Measurements from ENCODE around the gene NLGN1.

The NLGN1 gene

DNA sequence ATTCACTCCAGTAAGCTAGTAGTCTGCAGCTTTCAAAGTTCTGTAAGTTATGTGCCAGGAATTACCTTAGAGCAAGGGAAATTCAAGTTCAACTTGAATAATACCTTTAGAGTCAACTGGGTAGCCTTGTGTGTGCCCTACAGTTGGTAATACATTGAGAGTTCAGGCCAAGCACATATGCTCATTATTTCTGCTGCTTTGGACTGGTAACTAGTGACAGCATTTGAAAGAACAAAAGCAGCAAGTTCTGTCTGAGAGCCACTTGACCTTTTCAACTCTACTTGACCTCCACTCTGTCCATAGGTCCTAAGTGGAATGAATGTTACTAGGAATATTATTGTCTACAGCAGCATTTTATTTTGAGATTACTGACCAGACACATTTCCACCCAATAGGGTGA lies 723.5 kb downstream of the NLGN1 start:
- TF ChIP-seq, protein P1, sequence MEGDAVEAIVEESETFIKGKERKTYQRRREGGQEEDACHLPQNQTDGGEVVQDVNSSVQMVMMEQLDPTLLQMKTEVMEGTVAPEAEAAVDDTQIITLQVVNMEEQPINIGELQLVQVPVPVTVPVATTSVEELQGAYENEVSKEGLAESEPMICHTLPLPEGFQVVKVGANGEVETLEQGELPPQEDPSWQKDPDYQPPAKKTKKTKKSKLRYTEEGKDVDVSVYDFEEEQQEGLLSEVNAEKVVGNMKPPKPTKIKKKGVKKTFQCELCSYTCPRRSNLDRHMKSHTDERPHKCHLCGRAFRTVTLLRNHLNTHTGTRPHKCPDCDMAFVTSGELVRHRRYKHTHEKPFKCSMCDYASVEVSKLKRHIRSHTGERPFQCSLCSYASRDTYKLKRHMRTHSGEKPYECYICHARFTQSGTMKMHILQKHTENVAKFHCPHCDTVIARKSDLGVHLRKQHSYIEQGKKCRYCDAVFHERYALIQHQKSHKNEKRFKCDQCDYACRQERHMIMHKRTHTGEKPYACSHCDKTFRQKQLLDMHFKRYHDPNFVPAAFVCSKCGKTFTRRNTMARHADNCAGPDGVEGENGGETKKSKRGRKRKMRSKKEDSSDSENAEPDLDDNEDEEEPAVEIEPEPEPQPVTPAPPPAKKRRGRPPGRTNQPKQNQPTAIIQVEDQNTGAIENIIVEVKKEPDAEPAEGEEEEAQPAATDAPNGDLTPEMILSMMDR (conservative IDR thresholded peaks at IDR 0.05; ENCODE audit: control insufficient read depth, insufficient read depth, low read depth, low read length): no peak
- H3K4me3 ChIP-seq (ENCODE audit: control insufficient read depth, low read depth, low read length): no peak overlapping the region
- DNase-seq (ENCODE audit: low read depth): no peak

DNA sequence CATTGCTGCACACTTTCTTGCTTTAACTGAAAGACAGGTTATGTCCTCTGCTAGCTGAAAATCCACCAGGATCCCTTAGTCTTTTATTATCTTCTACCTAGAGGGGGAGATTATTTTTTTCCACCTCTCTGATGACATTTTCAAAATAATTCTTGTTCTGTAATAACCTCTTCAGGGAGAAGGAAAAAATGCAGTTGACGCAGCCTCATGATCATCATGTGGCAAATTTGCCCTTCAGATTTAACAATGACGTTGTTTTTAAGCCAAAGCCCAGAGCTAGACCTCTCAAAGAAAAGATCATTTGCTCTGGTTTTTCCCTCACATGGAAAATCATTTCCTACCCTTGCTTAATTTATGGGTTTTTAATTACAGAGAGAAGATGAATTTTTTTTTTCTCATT lies 724.9 kb downstream of the NLGN1 start:
- DNase-seq (ENCODE audit: low read depth): no peak
- no peak overlapping the region for H3K4me3 ChIP-seq (ENCODE audit: control insufficient read depth, low read depth, low read length)
- TF ChIP-seq, protein P1 (conservative IDR thresholded peaks at IDR 0.05; ENCODE audit: control insufficient read depth, insufficient read depth, low read depth, low read length): no peak

DNA sequence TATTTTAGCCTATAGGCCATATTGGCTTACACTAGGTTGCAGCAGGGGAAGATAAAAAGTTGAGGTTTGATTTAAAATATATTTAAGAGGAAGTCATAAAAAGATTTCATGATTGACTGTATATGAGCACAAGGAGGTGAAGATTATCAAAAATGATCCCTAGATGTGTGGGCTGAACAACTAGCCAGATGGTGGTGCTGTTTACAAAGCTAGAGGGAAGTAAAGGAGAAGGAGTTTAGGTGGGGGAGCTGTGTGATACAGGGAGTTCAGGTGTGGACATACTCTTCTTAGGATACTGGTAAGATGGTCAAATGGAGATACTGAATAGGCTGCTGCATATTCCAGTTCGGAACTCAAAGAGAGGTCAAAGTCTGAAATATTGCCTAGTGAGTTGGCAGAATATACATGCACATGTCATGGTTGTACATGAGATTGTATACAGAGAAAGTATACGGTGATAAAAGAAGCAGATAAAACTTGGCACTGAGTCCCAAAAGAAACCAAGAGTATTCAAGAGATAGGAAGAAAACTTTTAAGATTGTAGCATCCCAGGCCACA lies 727.8 kb downstream of the NLGN1 start:
- TF ChIP-seq, protein P1 (conservative IDR thresholded peaks at IDR 0.05; ENCODE audit: control insufficient read depth, insufficient read depth, low read depth, low read length): peak; percentile 78
- DNase-seq (ENCODE audit: low read depth): peak; percentile 53
- H3K4me3 ChIP-seq (ENCODE audit: control insufficient read depth, low read depth, low read length): no peak overlapping the region

DNA sequence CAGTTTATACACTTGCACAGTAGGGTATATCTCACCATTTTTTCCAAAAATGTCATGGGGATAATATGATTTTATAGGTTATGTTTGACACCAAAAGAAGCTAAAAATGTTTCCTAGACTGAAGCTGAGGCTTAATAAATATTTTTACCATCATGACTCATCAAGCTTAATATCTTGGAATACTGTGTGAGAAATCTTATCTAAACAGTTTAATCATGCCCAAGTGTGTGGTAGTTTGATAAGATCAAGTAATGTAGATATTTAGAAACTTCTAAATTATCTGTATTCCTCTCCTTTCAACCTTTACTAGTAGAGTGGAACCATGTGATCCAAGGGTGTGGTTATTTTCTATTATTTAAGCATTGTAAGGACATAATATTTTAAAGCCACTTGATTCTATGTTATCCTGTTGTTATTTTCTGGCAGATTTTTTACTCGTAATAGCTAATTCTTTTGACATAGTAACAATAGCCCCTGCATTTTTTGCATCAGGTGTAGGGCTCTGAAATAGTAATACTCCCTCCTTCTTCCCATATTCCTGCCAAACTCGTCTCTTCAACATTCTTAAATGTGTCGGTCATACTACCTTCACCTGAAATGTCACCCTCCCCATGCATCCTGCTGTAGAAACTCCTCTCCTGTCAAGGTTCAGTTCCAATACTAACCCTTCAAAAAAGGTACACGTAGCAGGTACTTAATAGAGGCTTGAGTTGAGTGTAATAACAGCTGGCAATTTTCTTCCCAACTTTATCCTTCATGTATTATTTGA lies 729.6 kb downstream of the NLGN1 start:
- no peak for DNase-seq (ENCODE audit: low read depth)
- TF ChIP-seq, protein P1 (conservative IDR thresholded peaks at IDR 0.05; ENCODE audit: control insufficient read depth, insufficient read depth, low read depth, low read length): no peak

DNA sequence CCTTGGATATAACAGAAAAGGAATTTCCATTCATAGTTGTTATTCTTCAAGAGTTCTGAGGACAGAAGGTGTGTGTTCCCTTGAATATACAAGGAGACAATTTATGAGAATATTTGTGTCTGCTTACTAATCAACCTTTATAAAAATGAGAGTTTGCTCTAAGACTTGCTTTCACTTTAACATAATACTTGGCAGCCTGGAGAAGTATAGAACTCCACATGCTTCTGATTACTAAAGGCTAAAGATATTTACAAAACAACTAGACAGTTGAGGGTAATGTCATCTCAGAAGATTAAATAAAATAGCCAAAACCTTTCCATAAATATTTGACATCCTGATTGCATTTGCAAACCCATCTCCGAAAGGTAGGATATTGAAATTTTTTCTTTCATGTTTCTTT lies 734.5 kb downstream of the NLGN1 start:
- TF ChIP-seq, protein P1 (conservative IDR thresholded peaks at IDR 0.05; ENCODE audit: control insufficient read depth, insufficient read depth, low read depth, low read length): no peak
- no peak for DNase-seq (ENCODE audit: low read depth)
- H3K4me3 ChIP-seq (ENCODE audit: control insufficient read depth, low read depth, low read length): no peak overlapping the region

More for the DNA sequence above, 729.6 kb downstream of the NLGN1 start:
- H3K4me3 ChIP-seq (ENCODE audit: control insufficient read depth, low read depth, low read length): no peak overlapping the region

DNA sequence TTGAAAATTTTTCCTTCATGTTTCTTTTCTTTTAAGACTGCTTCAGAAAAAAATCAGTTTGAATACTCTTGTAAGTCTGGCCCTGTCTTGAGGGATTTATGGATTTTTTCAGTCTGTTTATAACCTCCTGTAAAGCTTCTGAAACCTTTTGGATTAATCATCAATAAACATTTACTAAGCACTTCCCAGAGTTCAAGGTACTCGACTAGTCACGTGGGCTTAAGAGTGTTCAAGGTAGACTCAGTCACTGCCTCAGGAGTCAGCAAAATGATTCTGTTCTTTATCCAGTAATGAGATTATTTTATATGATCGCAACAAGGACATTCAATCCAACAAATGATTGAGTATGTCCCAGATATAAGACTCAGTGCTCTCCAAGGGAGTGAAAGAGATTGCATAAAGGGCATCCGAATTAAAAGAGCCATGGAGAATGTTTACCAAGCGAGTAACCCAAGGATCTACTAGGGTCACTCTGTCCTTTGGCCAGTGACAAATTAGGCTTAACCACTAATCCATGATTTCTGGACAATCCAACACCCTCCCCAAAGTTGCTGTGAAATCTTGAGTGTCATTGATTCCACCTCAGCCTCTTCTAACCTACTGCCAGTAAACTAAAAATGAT lies 735.0 kb downstream of the NLGN1 start:
- TF ChIP-seq, protein P1 (conservative IDR thresholded peaks at IDR 0.05; ENCODE audit: control insufficient read depth, insufficient read depth, low read depth, low read length): no peak
- no peak for DNase-seq (ENCODE audit: low read depth)

More for the DNA sequence above, 735.0 kb downstream of the NLGN1 start:
- H3K4me3 ChIP-seq (ENCODE audit: control insufficient read depth, low read depth, low read length): no peak overlapping the region
